Gastrocnemius medialis (tissue), 4 donors: ENCODE results near the gene EVI5. TPM values are rescaled to one million over a fixed set of nuclear protein-coding genes. Genes with fewer than 3 reads are reported as not detected.

Experiments
- ATAC-seq, 2 donors: fragments of 150-250 bp; one replicate each; pipeline ENCODE4 v1.9.1; 2016
- DNase-seq, 2 donors: peaks; one replicate each; pipeline ENCODE4 v3.0.0-alpha.2; 2019
- H3K27ac ChIP-seq, 4 donors: fragments of 200-600 bp; sonication (generic); 1 replicate in 1 of 4; 2 replicates in 3 of 4; pipeline ENCODE4 v1.5.1; 2016 to 2018; ENCODE audit warnings: mild to moderate bottlenecking in 2 of 4, moderate library complexity in 1 of 4
- H3K27me3 ChIP-seq, 3 donors: fragments of 200-600 bp; sonication (generic) in 2 of 3; 1 replicate in 1 of 3; 2 replicates in 2 of 3; pipeline versions ENCODE4 v1.5.1 to v1.6.0; 2016 to 2019; ENCODE audit warnings: mild to moderate bottlenecking in 1 of 3, moderate library complexity in 1 of 3
- H3K36me3 ChIP-seq, 2 donors: fragments of 200-600 bp; sonication (generic) in 1 of 2; one replicate each; pipeline ENCODE4 v1.5.1; 2017 to 2018
- H3K4me1 ChIP-seq, 2 donors: fragments of 200-600 bp; sonication (generic) in 1 of 2; one replicate each; pipeline ENCODE4 v1.5.1; 2016 to 2017; ENCODE audit warnings: mild to moderate bottlenecking in 2 of 2
- H3K4me3 ChIP-seq, 4 donors: fragments of 200-600 bp; sonication (generic) in 3 of 4; 1 replicate in 1 of 4; 2 replicates in 3 of 4; pipeline ENCODE4 v1.5.1; 2016 to 2019; ENCODE audit warnings: mild to moderate bottlenecking in 2 of 4
- H3K9me3 ChIP-seq, 3 donors: fragments of 200-600 bp; sonication (generic) in 2 of 3; 1 replicate in 1 of 3; 2 replicates in 2 of 3; pipeline ENCODE4 v1.5.1; 2016 to 2019
- CTCF ChIP-seq, 5 experiments: fragments of 450-650 bp in 3 of 5; fragments of 200-600 bp in 2 of 5; sonication (generic) in 2 of 5; IDR thresholded peaks in 4 of 5; conservative IDR thresholded peaks in 1 of 5; 1 replicate in 4 of 5; 2 replicates in 1 of 5; pipeline ENCODE4 v1.5.1; 2016 to 2019; ENCODE audit warnings: antibody characterized with exemption in 5 of 5, mild to moderate bottlenecking in 3 of 5, moderate library complexity in 3 of 5
- POLR2A ChIP-seq, 2 donors: fragments of 450-650 bp; IDR thresholded peaks; one replicate each; pipeline ENCODE4 v1.6.1; 2017; ENCODE audit warnings: antibody characterized with exemption in 2 of 2, mild to moderate bottlenecking in 2 of 2, moderate library complexity in 2 of 2
- in situ Hi-C, 4 donors: fragments of 200-750 bp; cut with MboI; loops; one replicate each; pipeline versions ENCODE4 v1.15.0 to v1.8.0; 2017; ENCODE audit warnings: low sequenced_read_pairs in 4 of 4
- intact Hi-C: fragments of 100-400 bp; cut with DNase I; formaldehyde crosslinking; loops from one replicate; pipeline ENCODE4 v1.15.1; 2023; ENCODE audit warnings: low total_unique reads
- total RNA-seq, 4 donors: library from RNA; depleted of rRNA; stranded (reverse); fragments of >200 nt; gene quantifications; one replicate each; pipeline versions ENCODE4 v1.1.0 to v1.2.3, GENCODE V29; 2016

Gene EVI5
- total RNA-seq, 4 donors from 2014 or later = 4.6 to 12.5 (median 8.2) TPM

DNA sequence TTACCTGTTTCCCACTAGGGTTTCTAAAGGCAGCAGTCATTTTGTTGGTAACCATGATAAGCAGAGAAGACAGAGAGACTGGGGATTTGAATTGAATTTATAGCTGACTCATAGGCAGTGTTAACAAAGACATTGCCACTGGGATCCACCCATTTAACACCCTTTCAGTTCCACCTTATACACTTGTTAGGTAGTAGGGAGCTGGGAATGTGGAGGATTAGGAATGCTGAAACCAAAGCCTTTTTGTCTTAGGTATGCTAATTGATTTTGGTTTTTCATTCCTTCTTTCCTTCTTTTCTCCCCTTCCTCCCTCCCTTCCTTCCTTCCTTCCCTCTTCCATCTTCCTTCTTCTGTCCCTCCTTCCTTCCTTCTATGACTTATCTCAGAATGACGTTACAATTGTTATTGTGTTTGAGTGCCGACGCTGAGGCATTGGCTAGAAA lies 7.5 kb upstream of the EVI5 start:
- DNase-seq (no peak), ATAC-seq (no peak)
- no peak overlapping the region for H3K27ac ChIP-seq
- H3K4me1 ChIP-seq = peaks cover 6 to 8% of the 10 kb centered on the region in 2 donors
- H3K9me3 ChIP-seq = no peaks in the 10 kb centered on the region
- no peak for TF ChIP-seq CTCF (IDR thresholded peaks at IDR 0.05 in 4 of 5, conservative IDR thresholded peaks at IDR 0.05 in 1 of 5)
- TF ChIP-seq POLR2A (IDR thresholded peaks at IDR 0.05) = no peak
- no peaks in the 10 kb centered on the region for H3K36me3 ChIP-seq
- H3K4me3 ChIP-seq = no peak overlapping the region
- intact Hi-C loops (no loop called here), in situ Hi-C loops (no loop called here)
- H3K27me3 ChIP-seq = no peaks in the 10 kb centered on the region

DNA sequence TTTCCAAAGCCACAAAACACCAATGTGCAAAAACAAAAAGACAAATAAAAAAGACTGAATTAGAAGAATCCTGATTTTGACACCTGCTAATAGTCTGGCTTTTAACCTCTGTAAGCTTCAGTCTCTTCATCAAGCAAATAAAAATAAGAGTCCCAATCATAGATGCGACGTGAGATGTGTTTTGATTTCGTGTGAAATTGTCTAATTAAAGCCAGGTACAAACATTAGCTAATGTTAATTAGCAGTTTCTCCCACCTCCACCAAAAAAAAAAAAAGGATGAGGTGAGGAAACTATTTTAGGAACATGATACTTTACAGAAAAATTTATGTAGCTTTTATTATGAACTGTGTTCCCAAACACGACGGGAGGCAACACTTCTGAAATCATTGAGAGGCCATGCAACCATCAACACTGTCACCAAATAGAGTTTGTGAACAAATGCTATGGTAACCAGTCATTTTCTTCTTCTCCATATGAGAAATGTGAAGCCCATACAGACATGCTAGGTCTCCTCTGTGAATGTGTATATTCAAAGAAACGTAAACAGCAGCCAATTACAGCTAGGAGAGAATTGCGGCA lies 6.7 kb upstream of the EVI5 start:
- no peak overlapping the region for H3K27ac ChIP-seq
- intact Hi-C loops (no loop called here), in situ Hi-C loops (no loop called here)
- ATAC-seq = no peak
- H3K36me3 ChIP-seq = no peaks in the 10 kb centered on the region
- no peak for DNase-seq
- TF ChIP-seq POLR2A (IDR thresholded peaks at IDR 0.05) = no peak
- TF ChIP-seq CTCF (IDR thresholded peaks at IDR 0.05 in 4 of 5, conservative IDR thresholded peaks at IDR 0.05 in 1 of 5) = no peak
- H3K27me3 ChIP-seq = no peaks in the 10 kb centered on the region
- H3K4me1 ChIP-seq = peaks cover 6 to 8% of the 10 kb centered on the region in 2 donors
- no peaks in the 10 kb centered on the region for H3K9me3 ChIP-seq
- no peak overlapping the region for H3K4me3 ChIP-seq

DNA sequence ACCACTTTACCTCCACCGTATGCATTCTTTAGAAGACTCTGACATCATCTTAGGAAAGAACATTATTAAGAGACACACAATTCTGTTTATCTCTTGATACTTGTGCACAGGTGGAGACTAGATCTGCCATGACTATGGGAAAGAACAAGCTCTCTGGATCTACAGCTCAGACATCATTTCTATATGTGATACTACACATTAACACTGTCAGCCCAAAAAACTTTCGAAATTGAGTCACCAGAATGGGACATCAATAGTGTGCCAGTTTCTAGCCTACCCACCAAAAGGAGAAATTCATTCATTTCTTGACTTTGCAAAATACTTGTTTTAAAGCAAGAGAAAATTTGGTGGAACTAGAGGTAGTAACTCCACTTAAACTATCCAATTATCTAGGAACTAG lies 6.0 kb upstream of the EVI5 start:
- Histone ChIP-seq H3K27ac (no peak overlapping the region), H3K27me3 (no peaks in the 10 kb centered on the region), H3K9me3 (no peaks in the 10 kb centered on the region), H3K4me3 (no peak overlapping the region), H3K4me1 (peaks cover 6 to 8% of the 10 kb centered on the region in 2 donors), H3K36me3 (no peaks in the 10 kb centered on the region)
- intact Hi-C loops = no loop called here
- in situ Hi-C loops = no loop called here
- no peak for ATAC-seq
- no peak for TF ChIP-seq POLR2A (IDR thresholded peaks at IDR 0.05)
- TF ChIP-seq CTCF (IDR thresholded peaks at IDR 0.05 in 4 of 5, conservative IDR thresholded peaks at IDR 0.05 in 1 of 5) = no peak
- no peak for DNase-seq

- Histone ChIP-seq H3K4me3 (no peak overlapping the region), H3K9me3 (no peaks in the 10 kb centered on the region), H3K27me3 (no peaks in the 10 kb centered on the region), H3K4me1 (peaks cover under 1 to 4% of the 10 kb centered on the region in 2 donors), H3K27ac (no peak overlapping the region), H3K36me3 (no peaks in the 10 kb centered on the region)
- in situ Hi-C loops = no loop called here
- no peak for DNase-seq
- TF ChIP-seq POLR2A (IDR thresholded peaks at IDR 0.05) (no peak), CTCF (IDR thresholded peaks at IDR 0.05 in 4 of 5, conservative IDR thresholded peaks at IDR 0.05 in 1 of 5) (no peak)
- intact Hi-C loops = no loop called here
- ATAC-seq = no peak
Observed at GRCh38 chr1:92790081-92790480, 5.2 kb upstream of the EVI5 start.
